Activated T-helper 1 cell treated with Interleukin-2 at 50 U/mL for 16 hours (primary cell): ENCODE measurements around the gene ZNF792.
"Not testable (repeated sequence)": the region's sequence is repeated elsewhere in the genome, so short reads cannot be mapped to it uniquely, and the experiment has no call there.

ENCODE experiments used
- DNase-seq: peaks from one replicate; pipeline ENCODE4 v3.0.0-alpha.2; 2020; ENCODE audit warnings: low read depth

Gene ZNF792

DNA sequence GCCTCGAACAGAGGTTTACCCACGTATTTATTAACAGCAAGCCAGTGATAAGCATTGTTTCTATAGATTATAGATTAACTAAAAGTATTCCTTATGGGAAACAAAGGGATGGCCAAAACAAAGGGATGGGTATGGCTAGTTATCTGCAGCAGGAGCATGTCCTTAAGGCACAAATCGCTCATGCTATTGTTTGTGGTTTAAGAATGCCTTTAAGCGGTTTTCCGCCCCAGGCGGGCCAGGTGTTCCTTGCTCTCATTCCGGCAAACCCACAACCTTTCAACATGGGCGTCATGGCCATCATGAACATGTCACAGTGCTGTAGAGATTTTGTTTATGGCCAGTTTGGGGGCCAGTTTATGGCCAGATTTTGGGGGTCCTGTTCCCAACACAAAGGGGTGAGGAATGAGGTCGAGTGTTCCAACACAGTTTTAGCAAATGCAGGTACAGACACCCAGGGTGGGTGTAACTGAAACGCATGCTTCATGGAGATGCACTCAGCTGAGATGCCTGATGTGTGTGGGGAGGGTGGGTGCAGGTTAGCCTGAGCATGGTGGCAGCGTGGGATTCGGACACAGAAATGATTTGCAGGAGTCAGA is 6.3 kb upstream of the ZNF792 start:
- DNase-seq = not testable (repeated sequence)

DNA sequence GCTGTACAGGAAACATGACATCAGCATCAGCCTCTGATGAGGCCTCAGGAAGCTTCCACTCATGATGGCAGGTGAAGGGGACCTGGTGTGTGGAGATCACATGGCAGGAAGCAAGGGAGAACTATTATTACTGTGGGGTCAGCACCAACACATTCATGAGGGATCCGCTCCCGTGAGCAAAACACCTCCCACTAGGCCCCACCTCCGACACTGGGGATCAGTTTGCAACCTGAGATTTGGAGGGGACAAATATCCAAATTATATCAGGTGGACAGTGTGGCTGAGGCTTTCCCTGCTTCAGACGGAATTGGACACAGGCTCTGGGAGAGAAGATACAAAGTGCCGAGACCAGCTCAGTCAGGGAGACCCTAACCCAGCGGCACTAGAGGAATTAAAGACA is 5.7 kb upstream of the ZNF792 start:
- no peak for DNase-seq

DNA sequence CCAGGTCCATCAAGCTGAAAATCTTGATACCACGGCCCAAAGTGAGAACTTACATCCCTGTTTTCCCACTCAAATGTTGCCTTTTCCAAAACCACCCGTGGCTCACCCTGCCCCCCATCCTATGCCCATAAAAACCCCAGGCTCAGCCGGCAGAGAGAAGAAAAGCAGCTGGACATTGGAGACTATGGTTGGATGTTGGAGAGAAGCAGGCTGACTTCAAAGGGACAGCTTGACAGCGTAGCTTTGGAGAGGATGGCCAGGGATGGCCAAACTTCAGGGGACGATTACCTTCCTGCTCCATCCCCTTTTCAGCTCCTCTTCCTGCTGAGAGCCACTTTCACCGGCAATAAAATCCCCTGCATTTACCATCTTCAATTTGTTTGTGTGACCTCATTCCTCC is 3.5 kb upstream of the ZNF792 start:
- DNase-seq = no peak

DNA sequence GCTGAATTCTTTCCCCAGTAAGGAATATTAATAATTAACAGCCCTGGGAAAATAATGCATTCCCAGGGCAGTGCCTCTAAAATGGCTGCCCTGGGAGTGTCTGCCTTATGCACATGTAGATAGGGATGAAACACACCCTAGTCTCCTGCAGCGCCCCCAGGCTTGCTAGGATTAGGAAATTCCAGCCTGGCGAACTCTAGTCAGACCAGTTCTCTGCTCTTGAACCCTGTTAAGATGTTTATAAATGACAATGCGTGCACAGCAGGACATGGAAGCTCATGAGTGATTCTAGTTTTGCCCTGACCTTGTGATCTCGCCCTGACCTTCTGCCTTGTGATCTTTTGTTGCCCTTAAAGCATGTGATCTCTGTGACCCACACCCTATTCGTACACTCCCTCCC is 1.5 kb upstream of the ZNF792 start:
- DNase-seq = not testable (repeated sequence)

DNA sequence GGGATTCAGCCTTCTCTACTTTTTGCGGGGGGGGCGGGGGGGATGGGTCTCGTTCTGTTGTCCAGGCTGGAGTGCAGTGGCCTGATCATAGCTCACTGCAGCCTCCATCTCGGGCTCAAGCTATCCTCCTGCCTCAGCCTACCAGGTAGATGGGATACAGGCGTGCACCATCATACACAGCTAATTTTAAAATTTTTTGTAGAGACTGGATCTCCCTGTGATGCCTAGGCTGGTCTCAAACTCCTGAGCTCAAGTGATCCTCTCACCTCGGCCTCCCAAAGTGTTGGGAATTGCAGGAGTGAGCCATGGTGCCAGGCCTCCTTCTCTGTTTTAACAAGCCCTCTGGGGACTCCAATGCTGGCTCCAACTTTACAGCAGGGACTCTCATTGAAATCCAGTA is 569 bp upstream of the ZNF792 start:
- no peak for DNase-seq

DNA sequence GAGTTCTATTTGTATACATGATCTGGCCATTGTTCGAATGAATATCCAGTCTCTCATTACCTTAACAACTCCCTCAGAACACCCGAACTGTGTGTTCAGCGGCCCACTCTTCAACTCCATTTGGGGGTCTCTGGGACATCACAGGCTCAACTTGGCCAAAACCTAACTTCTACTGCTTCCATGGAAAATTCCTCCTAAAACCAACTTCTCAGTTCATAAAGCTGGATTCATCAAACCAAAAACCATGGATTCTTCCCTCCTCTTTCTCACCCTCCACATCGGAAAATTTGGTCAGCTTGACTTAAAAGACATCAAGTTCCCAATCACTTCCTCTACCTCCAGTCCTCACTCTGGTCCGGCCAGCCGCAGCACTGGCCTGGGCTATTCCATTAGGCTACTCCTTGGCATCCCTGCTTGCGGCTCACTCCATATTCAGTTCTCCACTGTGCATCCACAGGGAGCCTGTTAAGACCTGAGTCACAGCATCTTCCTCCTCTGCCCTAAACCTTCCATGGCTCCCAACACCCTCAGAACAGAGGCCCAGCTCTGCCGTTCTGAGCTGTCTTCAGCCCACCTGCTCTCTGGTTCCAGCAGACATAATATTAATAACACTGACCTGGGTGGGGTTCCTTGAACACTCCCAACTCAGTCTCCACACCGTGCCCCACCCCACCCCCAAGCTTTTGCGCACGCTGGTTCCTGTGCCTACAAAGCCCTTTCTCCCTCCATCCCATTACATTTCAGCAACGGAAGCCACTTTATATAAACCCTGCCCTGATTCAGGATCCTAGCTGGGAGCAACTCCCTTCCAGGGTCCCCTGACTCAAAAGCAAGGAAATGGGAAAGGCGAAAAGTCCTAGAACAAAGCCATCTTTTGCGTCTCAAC is 1.1 kb downstream of the ZNF792 start:
- no peak for DNase-seq

DNA sequence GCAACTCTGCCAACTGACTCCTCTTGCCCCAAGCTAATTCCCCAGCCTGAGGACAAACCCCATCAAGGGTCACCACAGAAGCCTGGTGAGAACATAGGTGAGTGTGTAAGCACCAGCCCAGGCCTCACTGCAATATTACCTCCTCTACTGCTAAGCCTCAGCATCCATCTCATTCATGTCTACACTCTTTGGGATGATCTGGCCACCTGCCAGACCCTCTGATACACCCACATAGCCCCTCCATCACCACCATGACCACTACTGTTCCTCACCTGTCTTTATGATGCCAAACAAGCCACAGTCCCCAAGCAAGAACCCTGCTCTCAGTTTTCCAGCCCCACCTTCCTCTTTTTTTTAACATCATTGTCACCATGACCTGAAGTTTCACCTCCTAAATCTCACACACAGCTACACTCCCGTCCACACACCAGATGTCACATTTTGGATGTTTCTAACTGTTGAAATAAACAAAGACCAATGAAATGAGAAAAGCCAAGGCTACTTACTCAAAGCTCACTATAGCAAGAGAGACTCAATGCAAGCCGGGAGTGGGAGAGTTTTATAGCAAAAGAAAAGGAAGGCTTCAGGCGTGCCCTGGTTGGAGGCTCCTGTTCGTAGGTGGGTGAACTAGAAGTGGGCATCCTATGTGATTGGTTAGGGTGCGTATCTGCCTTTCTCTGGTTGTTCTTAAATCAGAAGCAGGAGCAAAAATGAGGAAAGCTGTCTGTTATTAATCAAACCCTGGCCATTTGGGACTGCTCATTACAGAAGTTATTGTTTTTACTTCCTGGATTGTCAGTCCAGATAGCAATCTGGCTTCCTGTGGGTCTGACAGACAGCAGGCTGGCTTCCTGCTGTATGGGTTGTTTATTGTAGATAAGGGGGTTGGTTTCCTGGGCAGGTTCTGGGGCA is 2.0 kb downstream of the ZNF792 start:
- DNase-seq = no peak

DNA sequence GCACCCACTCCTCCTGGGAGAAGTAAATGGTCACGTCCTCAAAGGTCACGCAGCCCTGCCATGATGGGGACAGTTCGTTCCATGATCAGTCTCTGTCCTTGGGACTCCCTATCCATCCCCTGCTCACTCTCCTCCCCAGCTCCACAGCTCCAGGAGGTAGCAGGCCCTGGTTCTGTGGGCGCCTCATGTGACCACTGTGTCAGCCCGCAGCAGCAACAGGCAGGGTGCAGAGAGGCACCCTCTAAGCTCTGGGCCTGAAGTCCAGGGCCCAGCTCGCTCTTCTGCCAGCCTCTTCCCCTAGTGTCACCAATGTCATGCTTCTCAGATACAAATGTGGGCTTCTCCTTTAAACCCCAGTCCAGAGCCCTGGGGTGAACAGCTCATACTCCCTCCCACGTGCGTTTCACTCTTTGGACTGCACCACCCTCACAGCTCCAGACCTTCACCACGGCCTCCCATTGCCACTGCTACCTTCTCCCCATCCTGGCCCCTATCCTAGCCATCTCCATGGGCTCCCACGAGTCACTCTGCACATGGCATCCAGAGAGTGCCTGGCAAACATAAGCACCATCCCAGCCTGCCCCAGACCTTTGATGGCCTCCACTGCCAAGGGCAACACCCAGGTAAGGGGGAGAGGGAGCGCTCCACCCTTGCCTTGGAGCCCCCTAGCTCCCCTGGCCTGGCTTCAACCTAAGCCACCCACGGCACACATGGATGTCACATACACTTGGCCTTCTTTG is 2.9 kb downstream of the ZNF792 start:
- DNase-seq = no peak

DNA sequence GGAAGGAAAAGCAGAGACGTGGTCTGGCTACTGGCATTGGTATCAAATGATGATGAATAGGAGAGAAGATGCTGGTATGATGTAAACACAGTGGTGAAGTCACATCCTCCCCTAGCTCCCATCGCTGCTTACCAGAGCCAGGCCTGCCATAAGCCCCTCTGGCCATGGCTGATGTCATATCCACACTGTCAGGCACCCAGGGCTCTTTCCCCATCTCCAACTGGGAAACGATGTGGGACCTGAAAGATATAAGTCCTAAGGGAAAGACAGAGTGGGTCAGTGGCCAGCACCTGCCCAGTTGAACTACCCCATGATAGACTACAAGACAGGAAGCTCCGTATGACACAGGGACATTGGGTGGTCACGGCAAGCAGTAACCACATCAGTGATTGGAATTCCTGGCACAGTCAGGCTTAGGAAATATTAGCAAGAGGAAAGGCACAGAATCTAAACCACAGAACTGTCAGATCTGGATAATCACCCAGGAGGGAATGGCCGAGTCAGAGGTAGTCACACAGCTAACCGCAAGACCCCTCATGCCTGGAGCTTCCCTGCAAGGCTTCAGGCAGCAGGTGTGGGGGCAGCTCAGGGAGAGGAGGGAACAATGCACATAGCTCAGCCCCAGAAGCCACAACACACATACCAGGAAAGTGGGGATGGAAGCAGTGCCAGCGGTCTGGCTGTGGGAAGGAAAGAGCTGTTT is 3.8 kb downstream of the ZNF792 start:
- DNase-seq = no peak

DNA sequence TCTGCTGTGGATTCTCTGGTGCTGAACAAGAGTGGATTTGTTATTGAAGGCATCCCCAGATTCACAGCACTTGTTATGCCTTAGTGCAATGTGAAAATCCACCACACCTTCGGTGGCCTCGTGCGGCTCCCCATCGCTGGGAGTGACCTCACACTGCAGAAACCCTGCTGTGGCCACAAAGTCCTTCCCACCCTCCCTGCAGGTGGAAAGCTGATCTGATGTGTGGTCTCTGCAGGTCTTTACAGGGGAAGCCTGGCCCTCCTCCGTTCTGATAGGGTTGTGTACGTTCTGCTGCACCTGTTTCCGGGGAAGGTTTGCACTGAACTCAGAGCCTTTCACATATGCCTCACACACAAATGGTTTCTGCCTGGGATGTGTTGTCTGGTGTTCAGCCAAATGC is 5.0 kb downstream of the ZNF792 start:
- DNase-seq = no peak

DNA sequence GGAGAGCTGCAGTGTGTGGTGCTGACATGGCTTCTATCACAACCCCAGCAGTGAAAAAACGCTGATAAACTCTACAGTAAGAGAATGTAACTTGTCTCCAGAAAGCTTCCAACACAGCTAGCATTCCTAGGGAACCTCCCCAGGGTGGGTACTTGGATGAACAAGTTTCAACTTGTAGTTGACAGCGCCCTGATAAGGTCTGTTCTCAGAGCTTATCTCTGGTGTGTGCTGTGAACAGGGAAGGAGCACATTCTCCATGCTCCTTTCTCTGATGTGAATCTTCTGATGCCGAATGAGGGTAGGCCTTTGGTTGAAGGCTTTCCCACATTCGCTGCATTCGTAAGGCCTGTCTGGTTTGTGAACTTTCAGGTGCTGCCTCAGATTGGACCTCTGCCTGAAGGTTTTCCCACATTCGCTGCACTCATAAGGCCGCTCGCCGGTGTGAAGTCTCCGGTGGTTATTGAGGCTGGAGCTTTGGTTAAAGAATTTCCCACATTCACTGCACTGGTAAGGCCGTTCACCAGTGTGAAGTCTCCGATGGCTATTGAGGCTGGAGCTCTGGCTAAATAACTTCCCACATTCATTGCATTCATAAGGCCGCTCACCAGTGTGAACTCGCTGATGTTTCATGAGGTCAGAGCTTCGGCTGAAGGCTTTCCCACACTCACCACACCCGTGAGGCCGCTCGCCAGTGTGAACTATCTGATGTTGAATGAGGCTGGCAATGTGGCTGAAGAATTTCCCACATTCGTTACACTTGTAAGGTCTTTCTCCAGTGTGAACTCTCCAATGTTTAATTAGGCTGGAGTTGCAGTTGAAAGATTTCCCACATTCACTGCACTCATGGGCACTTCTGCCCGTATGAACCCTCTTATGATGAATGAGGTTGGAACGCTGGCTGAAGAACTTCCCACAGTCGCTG is 5.9 kb downstream of the ZNF792 start:
- no peak for DNase-seq

DNA sequence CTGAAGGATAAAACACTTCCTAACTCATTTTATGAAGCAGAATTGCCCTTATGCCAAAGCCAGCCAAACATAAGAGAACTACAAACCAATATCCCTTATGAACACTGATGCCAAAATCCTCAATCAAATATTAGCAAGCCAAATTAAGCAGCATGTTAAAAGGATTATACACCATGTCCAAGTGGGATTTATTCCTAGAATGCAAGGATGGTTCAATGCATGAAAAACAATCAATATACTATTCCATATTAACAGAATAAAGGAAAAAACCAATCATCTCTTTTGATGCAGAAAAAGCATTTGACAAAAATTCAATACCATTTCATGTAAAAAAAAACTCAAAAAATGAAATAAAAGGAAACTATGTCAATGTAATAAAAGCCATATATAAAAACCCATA is 10.9 kb downstream of the ZNF792 start:
- DNase-seq = no peak

DNA sequence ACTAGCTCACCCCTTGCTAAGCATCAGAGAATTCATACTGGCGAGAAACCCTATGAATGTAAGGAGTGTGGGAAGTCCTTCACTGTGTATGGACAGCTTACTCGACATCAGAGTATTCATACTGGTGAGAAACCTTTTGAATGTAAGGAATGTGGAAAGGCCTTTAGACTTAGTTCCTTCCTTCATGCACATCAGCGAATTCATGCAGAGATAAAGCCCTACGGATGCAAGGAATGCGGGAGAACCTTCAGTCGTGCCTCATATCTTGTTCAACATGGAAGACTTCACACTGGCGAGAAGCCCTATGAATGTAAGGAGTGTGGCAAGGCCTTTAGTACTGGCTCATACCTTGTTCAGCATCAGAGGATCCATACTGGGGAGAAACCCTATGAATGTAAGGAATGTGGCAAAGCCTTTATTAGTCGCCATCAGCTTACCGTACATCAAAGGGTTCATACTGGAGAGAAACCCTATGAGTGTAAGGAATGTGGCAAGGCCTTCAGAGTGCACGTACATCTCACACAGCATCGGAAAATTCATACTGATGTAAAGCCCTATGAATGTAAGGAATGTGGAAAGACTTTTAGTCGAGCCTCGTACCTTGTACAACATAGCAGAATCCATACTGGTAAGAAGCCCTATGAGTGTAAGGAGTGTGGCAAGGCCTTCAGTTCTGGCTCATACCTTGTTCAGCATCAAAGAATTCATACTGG is 20.0 kb downstream of the ZNF792 start:
- no peak for DNase-seq

DNA sequence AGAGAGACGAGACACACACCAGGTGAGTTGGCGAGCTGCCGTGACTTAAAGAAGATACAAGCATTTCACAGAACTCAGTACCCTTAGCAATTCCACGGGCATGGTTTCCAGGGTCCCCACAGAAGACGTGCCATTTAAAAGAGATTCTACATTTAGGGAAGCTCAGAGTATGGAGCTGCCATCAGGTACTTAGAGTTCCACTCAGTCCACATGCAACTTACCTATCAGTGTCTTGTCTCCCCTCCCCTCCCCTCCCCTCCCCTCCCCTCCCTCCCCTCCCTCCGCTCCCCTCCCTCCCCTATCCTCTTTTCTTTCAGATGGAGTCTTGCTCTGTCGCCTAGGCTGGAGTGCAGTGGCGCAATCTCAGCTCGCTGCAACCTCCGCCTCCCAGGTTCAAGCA is 25.1 kb downstream of the ZNF792 start:
- DNase-seq = no peak

DNA sequence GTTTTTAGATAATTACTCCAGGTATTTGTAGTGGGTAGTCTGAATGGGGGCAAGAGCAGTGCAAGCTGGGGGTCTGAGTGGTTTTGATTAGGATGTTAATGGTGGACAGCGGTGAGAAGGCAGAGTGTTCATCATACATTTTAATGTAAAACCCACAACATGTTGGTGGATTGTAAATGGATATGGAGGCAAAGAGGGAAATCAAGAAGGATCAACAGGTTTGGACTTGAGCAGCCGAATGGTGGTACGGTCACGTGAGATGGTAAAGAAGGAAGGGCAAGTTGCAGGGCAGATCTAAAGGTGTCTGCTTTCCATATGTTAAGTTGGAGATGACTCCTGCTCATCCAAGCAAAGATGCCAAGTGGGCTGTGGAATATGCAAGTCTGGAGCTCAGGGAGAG is 27.8 kb downstream of the ZNF792 start:
- no peak for DNase-seq

DNA sequence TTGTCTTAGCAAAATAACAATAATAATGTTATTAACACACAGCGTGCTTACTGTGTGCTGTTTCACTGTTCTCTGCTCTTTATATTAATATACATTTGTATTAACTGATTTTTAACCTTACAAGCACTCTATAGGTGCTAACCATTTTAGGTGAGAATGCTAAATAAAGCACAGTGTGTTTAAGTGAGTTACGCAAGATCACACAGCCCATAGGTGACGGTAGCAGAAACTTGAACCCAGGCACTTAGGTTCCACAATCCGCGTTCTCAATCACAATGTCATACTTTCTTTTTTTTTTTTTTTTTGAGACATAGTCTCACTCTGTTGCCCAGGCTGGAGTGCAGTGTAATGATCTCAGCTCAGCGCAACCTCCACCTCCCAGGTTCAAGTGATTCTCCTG is 31.5 kb downstream of the ZNF792 start:
- DNase-seq = no peak

DNA sequence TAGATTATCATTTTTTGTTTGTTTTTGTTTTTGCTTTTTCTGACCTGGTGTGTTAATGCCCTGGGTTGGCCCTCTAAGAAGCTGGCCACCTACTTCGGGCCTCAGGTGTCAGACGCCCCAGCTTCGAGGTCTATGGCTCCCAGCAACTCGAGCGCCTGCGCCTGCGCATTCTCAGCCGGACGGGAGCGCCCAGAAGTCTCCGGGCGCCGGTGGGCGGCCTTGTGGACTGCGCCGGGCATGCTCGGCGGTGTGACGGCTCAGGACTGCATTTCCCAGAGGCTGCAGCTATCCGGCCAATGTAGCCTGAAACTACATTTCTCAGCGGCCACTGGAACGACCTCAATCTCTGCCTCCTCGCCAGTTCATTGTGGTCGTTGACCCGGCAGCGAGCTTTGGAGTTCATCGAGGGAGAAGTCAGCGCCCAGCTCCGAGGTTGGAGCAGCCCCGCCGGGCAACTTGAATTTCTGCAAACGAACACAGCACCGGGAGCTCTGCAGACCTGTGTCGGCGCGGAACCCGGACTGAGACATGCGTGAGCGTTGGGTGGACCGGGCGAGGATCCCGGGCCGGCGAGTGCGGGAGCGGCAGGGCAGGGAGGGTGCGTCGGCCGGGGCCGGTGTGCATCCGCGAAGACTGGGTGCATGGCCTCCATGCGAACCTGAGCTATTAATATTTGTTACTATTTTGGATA is 37.2 kb downstream of the ZNF792 start, which contains the start of gene ZNF30:
ZNF30 (plus strand) TSS at position 219 of the 691 bp plus-strand sequence. CDS start 3,045 bp downstream, outside the sequence.
- peak; percentile 63 for DNase-seq

DNA sequence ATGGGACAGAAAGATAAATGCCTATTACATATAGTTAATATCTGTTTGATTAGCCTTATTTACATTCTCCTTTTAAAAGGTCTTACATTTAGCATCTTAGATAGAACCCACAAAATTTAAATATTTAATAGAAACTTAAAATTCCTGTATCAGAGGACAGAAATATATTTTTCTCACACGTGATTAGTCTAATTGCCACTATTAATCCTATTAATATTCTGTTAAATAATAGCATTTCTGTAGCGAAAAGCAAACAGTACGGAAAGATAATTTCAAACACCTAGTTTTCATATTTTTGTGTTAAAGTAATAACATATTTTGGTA is 37.7 kb downstream of the ZNF792 start:
- no peak for DNase-seq

DNA sequence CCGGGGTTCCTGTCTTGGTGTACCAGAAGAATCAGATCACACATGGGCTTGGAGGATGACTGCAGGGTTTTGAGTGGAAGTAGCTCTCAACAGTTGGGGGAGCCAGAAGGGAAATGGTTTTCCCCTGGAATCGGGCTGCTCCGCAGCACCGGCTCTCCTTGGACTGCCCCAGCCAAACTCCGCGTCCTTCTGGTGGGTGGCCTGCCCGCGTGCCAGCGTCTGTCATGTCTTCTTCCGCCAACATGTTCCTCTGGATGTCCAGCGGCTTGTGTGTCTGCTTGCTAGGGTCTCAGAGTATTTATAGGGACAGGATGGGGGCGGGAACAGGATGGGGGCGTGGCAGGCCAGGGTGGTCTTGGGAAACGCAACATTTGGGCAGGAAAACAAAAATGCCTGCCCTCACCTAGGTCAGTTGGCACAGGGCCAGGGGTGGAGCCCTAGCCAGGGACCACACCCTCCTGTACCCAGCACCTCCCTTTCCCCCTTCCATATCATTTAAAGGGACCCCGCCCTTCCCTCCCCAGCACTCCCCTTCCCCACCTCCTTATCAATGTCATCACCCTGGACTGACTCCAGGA is 38.7 kb downstream of the ZNF792 start:
- DNase-seq = no peak
